Activated CD8-positive, alpha-beta memory T cell treated with anti-CD3 and anti-CD28 coated beads for 1 hour (primary cell): ENCODE results near the gene DCHS2.

Source experiments
- DNase-seq, 2 donors: peaks; one replicate each; pipeline ENCODE4 v3.0.0-alpha.2; 2020; ENCODE audit warnings: low read depth in 1 of 2; ENCODE audit errors: extremely low read depth in 1 of 2

The DCHS2 gene

DNA sequence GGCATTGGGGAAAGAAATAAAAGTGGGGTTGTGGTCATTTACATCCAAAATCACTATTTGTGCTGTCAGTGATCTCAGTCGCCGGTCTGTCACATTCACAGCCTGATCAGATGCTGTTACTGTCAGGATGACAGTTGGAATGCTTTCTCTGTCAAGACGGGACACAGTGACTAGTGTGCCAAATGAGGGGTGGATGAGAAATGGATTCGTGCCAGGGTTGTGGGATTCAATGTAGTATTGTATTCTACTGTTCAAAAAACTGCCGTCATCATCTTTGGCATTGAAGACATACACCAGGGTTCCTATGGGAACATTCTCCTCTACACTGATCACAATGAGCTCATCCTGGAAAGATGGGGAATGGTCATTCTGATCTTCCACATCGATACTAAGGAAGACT is 171.1 kb downstream of the DCHS2 start:
- DNase-seq = no peak

GRCh38 chr4:154319736-154320135 is 171.9 kb downstream of the DCHS2 start:
- DNase-seq = no peak

DNA sequence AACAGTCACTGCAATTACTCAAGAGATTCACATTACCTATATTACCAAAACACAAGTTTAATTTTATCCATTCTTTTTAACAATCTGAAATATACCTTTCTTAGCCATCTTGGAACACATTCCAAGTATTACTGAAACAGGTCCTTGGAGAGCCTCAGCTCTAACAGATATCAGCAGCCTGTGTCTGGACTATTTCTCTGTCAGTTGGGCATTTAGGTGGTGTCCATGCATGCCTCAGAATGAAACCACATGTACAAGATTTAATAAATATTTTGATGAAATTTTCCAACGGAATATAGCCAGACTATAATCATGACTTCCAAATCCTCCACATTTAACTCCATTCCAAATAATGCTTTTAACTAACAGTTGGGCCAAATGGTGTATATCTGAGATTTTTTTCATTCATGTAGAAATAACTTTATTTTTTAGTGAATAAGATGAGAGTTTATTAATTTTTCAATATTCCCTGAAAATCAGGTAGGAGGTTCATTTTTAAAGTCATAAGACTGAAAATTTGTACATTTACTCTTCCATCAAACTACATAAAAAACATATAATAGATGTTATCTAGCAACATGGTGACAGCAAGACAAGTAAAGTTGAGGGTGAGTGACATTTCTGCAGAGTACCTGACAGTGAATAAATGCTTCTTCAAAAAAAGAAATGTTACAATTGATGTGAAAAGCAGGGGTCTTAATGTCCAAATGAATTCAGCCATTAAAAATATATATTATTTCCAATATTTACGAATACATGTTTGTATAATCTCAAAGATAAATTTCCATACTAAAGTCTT is 174.2 kb downstream of the DCHS2 start:
- DNase-seq = no peak

- DNase-seq = no peak
Observed at GRCh38 chr4:154315741-154316140, 175.9 kb downstream of the DCHS2 start.

DNA sequence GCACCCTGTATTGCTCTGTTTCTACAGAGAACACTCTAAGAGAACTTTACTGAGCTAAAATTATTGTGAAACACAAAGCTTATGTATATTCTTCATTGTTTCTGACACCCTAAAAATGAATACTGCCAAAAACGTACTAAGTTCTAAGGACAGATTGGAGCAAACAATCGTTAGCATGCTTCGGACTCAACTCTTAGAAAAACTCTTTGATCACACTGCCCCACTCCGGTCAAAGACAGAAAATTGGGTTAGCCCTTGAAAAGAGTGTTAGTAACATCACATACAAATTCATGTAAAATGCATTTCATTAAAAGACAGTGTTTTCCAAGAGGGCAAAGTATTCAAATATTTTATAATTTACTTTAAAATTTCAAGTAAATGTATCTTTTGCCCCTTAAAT is 177.4 kb downstream of the DCHS2 start:
- no peak for DNase-seq

- no peak for DNase-seq
Observed at GRCh38 chr4:154313004-154313585, 178.5 kb downstream of the DCHS2 start.

DNA sequence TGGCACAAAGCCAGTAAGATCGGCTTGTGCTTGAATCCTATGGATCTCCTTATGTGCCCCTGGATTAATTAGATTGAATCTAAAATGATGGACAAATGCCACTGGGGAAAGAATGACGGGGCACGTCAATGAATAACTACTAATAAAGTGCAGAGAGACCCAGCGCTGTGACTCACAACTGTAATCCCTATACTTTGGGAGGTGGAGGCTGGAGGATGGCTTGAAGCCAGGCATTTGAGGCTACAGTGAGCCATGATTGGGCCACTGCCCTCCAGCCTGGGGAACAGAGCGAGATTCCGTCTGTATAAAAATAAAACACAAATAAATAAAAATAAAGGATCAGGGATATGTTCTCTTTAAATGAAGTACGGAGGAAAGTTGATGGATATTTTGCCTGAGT is 179.4 kb downstream of the DCHS2 start:
- DNase-seq = no peak

DNA sequence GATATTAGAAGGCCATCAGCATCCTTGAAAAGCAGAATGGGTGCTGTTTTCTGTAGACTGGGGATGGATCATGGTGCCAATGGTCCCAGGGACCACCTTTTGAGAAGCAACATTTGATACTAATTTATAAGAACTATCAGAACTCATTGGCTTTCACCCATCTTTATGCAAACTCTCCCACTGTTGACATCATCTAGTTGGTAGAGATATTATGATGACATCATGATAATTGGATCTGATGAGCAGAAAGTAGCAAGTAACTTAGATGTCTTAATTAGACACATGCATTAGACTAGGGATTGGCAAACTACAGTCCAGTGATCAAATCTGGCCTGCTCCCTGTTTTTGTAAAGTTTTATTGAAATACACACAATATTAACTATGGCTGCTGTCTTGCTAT is 181.0 kb downstream of the DCHS2 start:
- no peak for DNase-seq

- no peak for DNase-seq
Observed at GRCh38 chr4:154308207-154308606, 183.4 kb downstream of the DCHS2 start.

DNA sequence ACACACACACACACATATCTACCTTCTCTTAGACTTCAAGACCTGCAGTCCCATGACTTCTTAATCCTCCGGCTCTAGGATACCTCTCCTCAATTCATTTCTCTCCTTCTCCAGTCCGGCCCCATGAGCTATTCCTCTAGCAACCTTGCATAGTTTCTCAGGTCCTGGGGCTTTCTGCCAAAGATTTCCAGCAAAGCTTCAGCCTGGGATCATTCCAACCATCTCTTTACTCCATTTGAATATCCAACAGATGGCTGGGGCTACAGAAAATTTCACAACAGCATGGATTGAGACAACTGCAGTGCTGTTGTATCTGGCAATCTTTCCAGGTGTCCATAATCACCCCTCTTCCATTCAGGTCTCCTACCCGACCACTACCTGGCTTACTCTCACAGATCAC is 184.1 kb downstream of the DCHS2 start:
- DNase-seq = no peak

- DNase-seq = no peak
Observed at GRCh38 chr4:154305616-154306015, 186.0 kb downstream of the DCHS2 start.

DNA sequence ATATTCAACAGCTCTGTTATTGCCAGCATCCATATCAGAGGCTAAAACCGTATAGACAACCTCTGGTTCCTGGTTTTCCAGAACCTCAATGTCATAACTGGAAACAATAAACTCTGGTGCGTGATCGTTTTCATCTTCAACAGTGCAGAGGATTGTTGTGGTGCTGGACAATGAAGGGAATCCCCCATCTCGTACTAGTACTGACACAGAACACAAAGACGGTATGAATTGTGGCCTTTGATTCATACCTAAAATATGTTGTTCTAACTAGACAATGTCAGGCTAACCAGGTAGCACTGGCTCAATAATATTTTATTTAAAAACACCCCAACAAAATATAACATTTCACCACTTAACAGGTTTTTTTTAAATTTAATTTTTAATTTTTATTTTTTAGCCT is 186.9 kb downstream of the DCHS2 start:
- no peak for DNase-seq

- no peak for DNase-seq
Observed at GRCh38 chr4:154294652-154295350, 196.8 kb downstream of the DCHS2 start.

GRCh38 chr4:154293427-154293826 is 198.2 kb downstream of the DCHS2 start:
- DNase-seq = no peak

DNA sequence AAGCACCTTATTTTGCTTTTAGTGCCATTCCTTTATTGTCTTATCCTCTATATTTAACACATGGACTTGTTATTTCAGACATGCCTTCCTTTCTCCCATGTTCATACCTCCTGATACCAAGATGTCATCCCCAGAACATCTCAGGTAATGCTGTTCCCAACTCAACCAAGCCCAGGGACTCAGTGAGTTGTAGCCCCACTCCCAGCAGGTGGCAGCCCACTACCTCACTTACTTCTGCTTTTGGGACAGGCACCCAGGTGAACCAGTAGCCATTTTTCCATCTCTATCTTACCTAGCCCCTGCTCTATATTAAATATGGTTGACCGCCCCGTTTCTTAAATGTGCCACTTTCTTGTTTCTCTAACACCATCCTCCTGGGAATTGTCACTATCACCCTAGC is 199.0 kb downstream of the DCHS2 start:
- no peak for DNase-seq

- no peak for DNase-seq
Observed at GRCh38 chr4:154277172-154277571, 214.4 kb downstream of the DCHS2 start.

DNA sequence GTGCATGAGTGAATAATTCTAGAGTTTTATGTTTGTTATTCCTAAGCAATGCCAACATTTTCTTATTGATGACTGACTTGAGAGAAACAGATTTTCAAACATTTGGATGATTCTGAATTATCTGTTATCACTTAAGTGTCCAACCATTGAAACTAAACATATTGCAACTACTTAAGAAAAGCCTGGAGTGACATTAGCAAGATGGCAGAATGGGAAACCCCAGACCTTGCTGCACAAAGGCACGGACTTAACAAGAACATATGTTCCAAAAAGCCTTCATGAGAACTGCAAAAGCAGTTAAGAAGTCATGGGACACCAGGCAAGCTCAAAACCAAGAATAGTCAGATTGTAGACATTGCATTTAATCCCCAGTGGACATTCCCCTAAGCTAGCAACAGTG is 215.1 kb downstream of the DCHS2 start:
- no peak for DNase-seq

- no peak for DNase-seq
Observed at GRCh38 chr4:154254999-154255398, 236.6 kb downstream of the DCHS2 start.

GRCh38 chr4:154234576-154234975 is 257.0 kb downstream of the DCHS2 start:
- no peak for DNase-seq

GRCh38 chr4:154231806-154232478 is 259.7 kb downstream of the DCHS2 start:
- DNase-seq = no peak

- no peak for DNase-seq
Observed at GRCh38 chr4:154230723-154231122, 260.9 kb downstream of the DCHS2 start.

DNA sequence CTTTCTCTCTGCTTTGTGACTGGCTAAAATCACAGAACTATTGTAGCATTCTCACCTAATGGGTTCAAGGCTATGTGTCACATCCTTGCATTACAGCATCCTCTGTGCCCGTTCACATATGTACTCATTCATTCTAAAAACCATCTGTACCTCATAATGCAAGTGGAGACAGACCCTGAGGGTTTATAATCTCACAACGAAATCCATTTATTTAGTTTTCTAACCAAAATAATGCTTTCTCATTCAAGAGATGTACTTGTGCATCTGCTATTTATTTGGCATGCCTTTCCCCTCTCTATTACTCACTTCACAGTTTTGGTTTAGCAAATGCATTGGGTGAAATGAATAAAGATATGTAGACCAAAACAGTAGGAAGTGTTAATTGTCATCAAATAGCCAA is 261.5 kb downstream of the DCHS2 start:
- no peak for DNase-seq
